IMR-90 (cell line): ENCODE results near the gene KIF22. TPM values are rescaled to one million over a fixed set of nuclear protein-coding genes. Genes with fewer than 3 reads are reported as not detected.

Source experiments
- ATAC-seq: fragments of 200-7000 bp; cut with Tn5 transposase; 2 replicates; pipeline ENCODE4 v1.9.1; 2020; ENCODE audit warnings: low read depth, mild to moderate bottlenecking, moderate library complexity
- BruUV-seq: library from RNA; stranded (reverse); fragments of 400-500 nt; replicated peaks from 2 replicates; lab custom pipeline; 2021; lab: Mats Ljungman, UMichigan
- CTCF ChIA-PET: fragments of 300-600 bp; formaldehyde crosslinking; extraction: SDS; loops from one replicate; lab custom pipeline; 2021; ENCODE audit warnings: antibody characterized with exemption; lab: Yijun Ruan, JAX
- POLR2A ChIA-PET: fragments of 300-600 bp; sonication (Branson Sonifier 250); formaldehyde crosslinking; loops from one replicate; lab custom pipeline; 2022; ENCODE audit warnings: antibody characterized with exemption; ENCODE audit not compliant: unreplicated experiment; lab: Charles Lee
- DNase-seq: peaks from one replicate; pipeline ENCODE4 v3.0.0; 2013
- H2AFZ ChIP-seq: replicated peaks from 2 replicates; pipeline ENCODE3; 2013; ENCODE audit warnings: low read length, mild to moderate bottlenecking; ENCODE audit not compliant: poor library complexity
- H2AK5ac ChIP-seq: 2 replicates; pipeline ENCODE4 v1.6.1; 2013; ENCODE audit warnings: low read depth, low read length, inconsistent platforms
- H2AK9ac ChIP-seq: replicated peaks from 2 replicates; pipeline ENCODE3; 2013; ENCODE audit warnings: mild to moderate bottlenecking, low read depth, low read length, moderate library complexity; ENCODE audit not compliant: poor library complexity
- H2BK120ac ChIP-seq: 2 replicates; pipeline ENCODE4 v1.6.1; 2013; ENCODE audit warnings: low read depth, low read length, inconsistent platforms
- H2BK15ac ChIP-seq: 3 replicates; pipeline ENCODE4 v1.6.1; 2013; ENCODE audit warnings: low read depth, low read length, inconsistent platforms
- H2BK20ac ChIP-seq: 2 replicates; pipeline ENCODE4 v1.6.1; 2013; ENCODE audit warnings: low read depth, mild to moderate bottlenecking, inconsistent platforms, low read length, moderate library complexity
- H2BK5ac ChIP-seq: 2 replicates; pipeline ENCODE4 v1.6.1; 2013; ENCODE audit warnings: mild to moderate bottlenecking, low read depth, low read length, inconsistent platforms; ENCODE audit not compliant: poor library complexity, severe bottlenecking
- H3K14ac ChIP-seq: replicated peaks from 2 replicates; pipeline ENCODE4 v1.6.1; 2013; ENCODE audit warnings: low read depth, low read length, inconsistent platforms
- H3K18ac ChIP-seq: 2 replicates; pipeline ENCODE4 v1.6.1; 2013; ENCODE audit warnings: low read depth, low read length, control low read depth
- H3K23ac ChIP-seq: 2 replicates; pipeline ENCODE4 v1.6.1; 2013; ENCODE audit warnings: low read depth, low read length, inconsistent platforms
- H3K27ac ChIP-seq: 2 replicates; pipeline ENCODE4 v1.5.1; 2013; ENCODE audit warnings: mild to moderate bottlenecking, control low read depth, low read length; ENCODE audit not compliant: insufficient read depth
- H3K27me3 ChIP-seq: 2 replicates; pipeline ENCODE4 v1.6.1; 2013; ENCODE audit warnings: low read length; ENCODE audit not compliant: control insufficient read depth, insufficient read depth
- H3K36me3 ChIP-seq: 2 replicates; pipeline ENCODE4 v1.6.1; 2013; ENCODE audit warnings: low read length, mixed read lengths; ENCODE audit not compliant: control insufficient read depth, insufficient read depth
- H3K4ac ChIP-seq: 2 replicates; pipeline ENCODE4 v1.6.1; 2013; ENCODE audit warnings: low read depth, low read length, inconsistent platforms
- H3K4me1 ChIP-seq: 2 replicates; pipeline ENCODE4 v1.6.1; 2013; ENCODE audit warnings: low read length, mixed read lengths; ENCODE audit not compliant: control insufficient read depth, insufficient read depth
- H3K4me2 ChIP-seq: 2 replicates; pipeline ENCODE4 v1.6.1; 2013; ENCODE audit warnings: low read depth, mild to moderate bottlenecking, control low read depth, low read length, moderate library complexity
- H3K4me3 ChIP-seq: 2 replicates; pipeline ENCODE4 v1.5.1; 2013; ENCODE audit warnings: low read depth, mild to moderate bottlenecking, control low read depth, low read length, moderate library complexity; ENCODE audit not compliant: insufficient read depth
- H3K56ac ChIP-seq: 2 replicates; pipeline ENCODE4 v1.6.1; 2013; ENCODE audit warnings: low read length, inconsistent platforms; ENCODE audit not compliant: insufficient read depth; ENCODE audit errors: extremely low read depth
- H3K79me1 ChIP-seq, 2 experiments: 2 replicates each; pipeline ENCODE4 v1.6.1; 2013; ENCODE audit warnings: low read length in 2 of 2, inconsistent platforms in 1 of 2, low read depth in 1 of 2
- H3K9ac ChIP-seq: 2 replicates; pipeline ENCODE4 v1.6.1; 2013; ENCODE audit warnings: low read depth, low read length, control low read depth
- H3K9me1 ChIP-seq: 2 replicates; pipeline ENCODE4 v1.6.1; 2013; ENCODE audit warnings: low read length, inconsistent platforms; ENCODE audit not compliant: insufficient read depth
- H3K9me3 ChIP-seq: 2 replicates; pipeline ENCODE4 v1.6.1; 2013; ENCODE audit warnings: low read length; ENCODE audit not compliant: control insufficient read depth, insufficient read depth
- H4K20me1 ChIP-seq: 2 replicates; pipeline ENCODE4 v1.6.1; 2013; ENCODE audit warnings: low read length, inconsistent platforms; ENCODE audit not compliant: insufficient read depth
- H4K5ac ChIP-seq: 2 replicates; pipeline ENCODE4 v1.6.1; 2013; ENCODE audit warnings: mild to moderate bottlenecking, low read depth, low read length, control low read depth
- H4K8ac ChIP-seq, 2 experiments: 2 replicates each; pipeline ENCODE4 v1.6.1; 2013; ENCODE audit warnings: low read depth in 2 of 2, low read length in 2 of 2, control low read depth in 1 of 2, inconsistent platforms in 1 of 2
- H4K91ac ChIP-seq: 2 replicates; pipeline ENCODE4 v1.6.1; 2013; ENCODE audit warnings: low read depth, low read length, inconsistent platforms; ENCODE audit not compliant: insufficient read depth
- CHD1 ChIP-seq: IDR thresholded peaks from 2 replicates; pipeline ENCODE4 v1.6.1; 2012; ENCODE audit warnings: low read depth, low read length, improper control_type of control experiment
- MAFK ChIP-seq: IDR thresholded peaks from 2 replicates; pipeline ENCODE4 v1.6.1; 2012; ENCODE audit warnings: low read depth, low read length, improper control_type of control experiment
- POLR2A ChIP-seq: IDR thresholded peaks from 2 replicates; pipeline ENCODE4 v1.6.1; 2012; ENCODE audit warnings: mild to moderate bottlenecking, low read depth, low read length
- SMC3 ChIP-seq: fragments of 150-350 bp; IDR thresholded peaks from 2 replicates; pipeline ENCODE4 v1.6.1; 2016; ENCODE audit warnings: low read depth, mild to moderate bottlenecking, antibody characterized with exemption, low read length, moderate library complexity
- WGBS, 2 experiments: methylation state at CpG; one replicate each; pipeline versions ENCODE4 v1.1.5 to v1.1.7; 2013; ENCODE audit warnings: missing lambda C conversion rate in 2 of 2; ENCODE audit not compliant: insufficient read length in 1 of 2; ENCODE audit errors: extremely low coverage in 2 of 2; 5-methylcytosine and 5-hydroxymethylcytosine counted together
- dilution Hi-C: fragments of 300-500 bp; cut with HindIII; formaldehyde crosslinking; loops from one replicate; pipeline ENCODE4 v1.14.3; 2018; ENCODE audit warnings: low sequenced_read_pairs; ENCODE audit not compliant: unreplicated experiment
- in situ Hi-C: fragments of 300-500 bp; cut with MboI; formaldehyde crosslinking; loops from 3 replicates; pipeline ENCODE4 v1.14.3; 2019; ENCODE audit warnings: low sequenced_read_pairs, inconsistent platforms, mixed read lengths
- intact Hi-C: fragments of 100-400 bp; cut with micrococcal nuclease; formaldehyde crosslinking; loops from 2 replicates; pipeline ENCODE4 v1.10.0; 2022
- polyA plus RNA-seq, 3 experiments: library from polyadenylated mRNA; depleted of rRNA; stranded (reverse); fragments of >200 nt; gene quantifications; 2 replicates each; pipeline ENCODE4 v1.2.3, GENCODE V29; 2012; ENCODE audit warnings: low replicate concordance in 1 of 3
- total RNA-seq: library from RNA; depleted of rRNA; stranded (reverse); fragments of >200 nt; gene quantifications from 2 replicates; pipeline ENCODE4 v1.2.3, GENCODE V29; 2012

Gene KIF22
- total and polyA plus RNA-seq, 2 of the 4 experiments (the other 2 are of a cell fraction): 43.0 to 65.1 TPM

DNA sequence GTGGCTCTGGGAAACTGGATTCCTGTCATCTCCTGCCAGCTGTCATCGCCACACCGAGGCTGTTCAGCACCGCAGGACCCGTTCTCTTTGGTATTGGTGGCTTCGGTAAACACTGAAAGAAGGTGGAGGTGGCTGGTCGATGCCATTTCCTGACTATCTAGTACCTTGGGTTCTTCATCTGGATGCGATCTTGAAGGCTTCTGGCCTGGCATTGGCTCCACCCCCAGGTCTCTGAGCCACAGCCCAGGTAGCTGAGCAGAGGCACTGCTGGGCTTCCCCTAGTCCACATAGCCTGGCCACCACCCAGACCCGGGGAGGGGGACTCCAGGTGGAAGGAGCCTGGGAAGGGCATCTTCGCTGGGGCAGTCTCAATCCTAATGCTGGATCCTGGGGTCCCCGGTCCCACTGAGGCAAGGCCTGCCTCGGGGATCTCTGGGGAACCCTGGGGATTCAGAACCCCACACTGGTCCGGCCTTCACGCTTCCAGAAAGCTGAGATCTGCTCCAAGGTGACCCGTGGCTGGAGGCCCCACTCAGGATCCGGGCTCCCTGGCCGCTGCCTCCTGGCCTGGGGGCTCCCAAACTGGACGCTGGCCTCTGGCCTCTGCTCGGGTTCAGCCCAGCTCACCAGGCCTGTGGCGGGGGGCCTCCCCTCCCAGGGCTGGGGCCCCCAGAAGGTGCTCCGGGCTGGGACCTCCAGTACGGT lies 46.6 kb upstream of the KIF22 start:
- H3K9me1 ChIP-seq: no peaks in the 10 kb centered on the region
- no peak overlapping the region for H3K56ac ChIP-seq
- H3K4me3 ChIP-seq: no peak overlapping the region
- peak overlapping the region; percentile 16 for H2AK9ac ChIP-seq
- H3K9me3 ChIP-seq: no peaks in the 10 kb centered on the region
- no peak overlapping the region for H3K18ac ChIP-seq
- no peaks in the 10 kb centered on the region for H3K36me3 ChIP-seq
- POLR2A ChIA-PET: no interaction called here
- H4K91ac ChIP-seq: no peak overlapping the region
- 96% methylated on average over 4 of the region's 21 CpGs; no CpG with 5 or more reads in 1 of the 2 experiments for WGBS, 2 experiments
- no TSS peak for BruUV-seq
- no peak overlapping the region for H2BK20ac ChIP-seq
- DNase-seq (no peak), ATAC-seq (no peak)
- H3K27ac ChIP-seq: no peak overlapping the region
- peaks cover 24% of the 10 kb centered on the region for H3K27me3 ChIP-seq
- intact Hi-C loops (no loop called here), in situ Hi-C loops (no loop called here), dilution Hi-C loops (no loop called here)
- H3K9ac ChIP-seq: no peak overlapping the region
- H2BK120ac ChIP-seq: no peak overlapping the region
- H3K79me1 ChIP-seq: no peaks in the 10 kb centered on the region
- TF ChIP-seq CHD1 (no peak), POLR2A (no peak), SMC3 (no peak), MAFK (no peak)
- no peak overlapping the region for H2AFZ ChIP-seq
- no peak overlapping the region for H2AK5ac ChIP-seq
- H3K4me2 ChIP-seq: no peak overlapping the region
- H3K14ac ChIP-seq: no peak overlapping the region
- no peak overlapping the region for H3K23ac ChIP-seq
- H2BK15ac ChIP-seq: no peak overlapping the region
- H4K8ac ChIP-seq: no peak overlapping the region
- H3K4me1 ChIP-seq: no peaks in the 10 kb centered on the region
- H4K20me1 ChIP-seq: no peaks in the 10 kb centered on the region
- CTCF ChIA-PET: interaction anchor here (0.5 kb wide), 1 partner anchor 9 kb away, joined by 4 read pairs; no protein-coding TSS in a partner anchor
- H3K4ac ChIP-seq: no peak overlapping the region
- H4K5ac ChIP-seq: no peak overlapping the region
- no peak overlapping the region for H2BK5ac ChIP-seq
